GM13977 (cell line): ENCODE results near the gene CCNJL.
A peak's percentile ranks its signal among the peaks of the same experiment; 100 is the strongest.

Source experiments
- DNase-seq: peaks from one replicate; pipeline ENCODE4 v3.0.0; 2012; ENCODE audit warnings: low spot score
- CTCF ChIP-seq: IDR thresholded peaks from 2 replicates; pipeline ENCODE4 v1.5.1; 2012; ENCODE audit warnings: mild to moderate bottlenecking, control low read depth; ENCODE audit not compliant: insufficient read depth; ENCODE audit errors: extremely low read depth, missing control alignments
- in situ Hi-C: fragments of 300-500 bp; cut with MboI; formaldehyde crosslinking; loops from one replicate; pipeline ENCODE4 v1.12.0; 2022; ENCODE audit warnings: low sequenced_read_pairs, low pct_unique_long_range_greater_than_20kb, mixed read lengths, inconsistent platforms; ENCODE audit not compliant: unreplicated experiment

Gene CCNJL, protein sequence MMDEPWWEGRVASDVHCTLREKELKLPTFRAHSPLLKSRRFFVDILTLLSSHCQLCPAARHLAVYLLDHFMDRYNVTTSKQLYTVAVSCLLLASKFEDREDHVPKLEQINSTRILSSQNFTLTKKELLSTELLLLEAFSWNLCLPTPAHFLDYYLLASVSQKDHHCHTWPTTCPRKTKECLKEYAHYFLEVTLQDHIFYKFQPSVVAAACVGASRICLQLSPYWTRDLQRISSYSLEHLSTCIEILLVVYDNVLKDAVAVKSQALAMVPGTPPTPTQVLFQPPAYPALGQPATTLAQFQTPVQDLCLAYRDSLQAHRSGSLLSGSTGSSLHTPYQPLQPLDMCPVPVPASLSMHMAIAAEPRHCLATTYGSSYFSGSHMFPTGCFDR

GRCh38 chr5:160312134-160312959 lies at the start of gene CCNJL:
CCNJL (minus strand) TSS chr5:160312564; CDS start chr5:160311923, 641 bp downstream.
- DNase-seq: peak; percentile 75
- in situ Hi-C loops: no loop called here
- no peak for TF ChIP-seq CTCF

- no peak for TF ChIP-seq CTCF
- no peak for DNase-seq
- in situ Hi-C loops: no loop called here
Observed at GRCh38 chr5:160361624-160362228, 49.4 kb upstream of the CCNJL start.

- in situ Hi-C loops: no loop called here
- no peak for TF ChIP-seq CTCF
- no peak for DNase-seq
Observed at GRCh38 chr5:160360310-160360709, 47.9 kb upstream of the CCNJL start.

GRCh38 chr5:160359816-160360215 lies 47.5 kb upstream of the CCNJL start:
- in situ Hi-C loops: no loop called here
- DNase-seq: no peak
- TF ChIP-seq CTCF: no peak

DNA sequence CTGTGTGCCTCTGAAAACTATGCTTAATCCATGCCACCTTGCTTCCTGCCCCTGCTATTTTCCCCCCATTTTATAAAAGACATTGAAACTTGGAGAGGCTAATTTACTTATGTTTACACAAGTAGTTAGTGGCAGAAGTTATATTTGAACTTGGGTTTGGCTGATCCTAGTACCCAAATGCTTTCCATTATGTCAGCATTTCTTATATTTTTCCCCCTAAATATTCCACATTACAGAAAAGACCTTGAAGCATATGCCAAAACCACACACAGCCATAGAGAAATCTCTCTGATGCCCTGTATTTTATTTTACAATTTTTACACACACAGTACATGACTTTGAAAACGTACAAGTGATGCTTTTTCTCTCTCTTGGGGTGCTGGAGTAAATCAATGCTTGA lies 46.9 kb upstream of the CCNJL start:
- no peak for TF ChIP-seq CTCF
- no peak for DNase-seq
- in situ Hi-C loops: no loop called here

GRCh38 chr5:160357861-160358411 lies 45.6 kb upstream of the CCNJL start:
- no peak for TF ChIP-seq CTCF
- DNase-seq: no peak
- in situ Hi-C loops: no loop called here
